Measurements from ENCODE around the gene NCKAP1.
"Not testable (repeated sequence)": the region's sequence is repeated elsewhere in the genome, so short reads cannot be mapped to it uniquely, and the experiment has no call there.

Gene NCKAP1

DNA sequence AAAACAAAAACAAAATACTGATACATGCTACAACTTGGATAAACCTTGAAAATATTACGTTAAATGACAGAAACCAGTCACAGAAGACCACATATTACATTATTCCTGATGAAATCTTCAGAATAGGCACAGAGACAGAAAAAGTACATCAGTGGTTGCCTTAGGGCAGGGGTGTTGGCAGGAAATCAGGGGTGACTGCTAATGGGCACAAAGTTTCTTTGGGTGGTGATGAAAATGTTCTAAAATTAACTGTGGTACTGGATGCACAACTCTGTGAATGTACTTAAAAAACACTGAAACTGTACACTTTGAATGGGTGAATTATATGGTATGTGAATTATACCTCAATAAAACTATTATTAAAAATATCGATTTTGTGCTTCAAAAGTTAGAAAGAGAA, 16.6 kb downstream of the NCKAP1 start:
- POLR2A ChIA-PET, result no interaction called here
- Histone ChIP-seq H3K36me3 (ENCODE audit: control insufficient read depth in 4 of 4, insufficient read depth in 4 of 4, low read length in 3 of 4) (no peaks in the 10 kb centered on the region), H3K27me3 (replicated peaks in 2 of 5; ENCODE audit: control insufficient read depth in 4 of 5, insufficient read depth in 5 of 5, low read length in 4 of 5) (peaks cover 0 to 11% (median 3%) of the 10 kb centered on the region in 5 experiments), H3K4me3 (ENCODE audit: control insufficient read depth in 1 of 7, extremely low read depth in 1 of 7, insufficient read depth in 4 of 7, low read depth in 2 of 7, low read length in 6 of 7) (no peak overlapping the region), H3K9me3 (ENCODE audit: control extremely low read depth in 1 of 5, control insufficient read depth in 4 of 5, insufficient read depth in 2 of 5, low read depth in 1 of 5, low read length in 4 of 5) (peaks cover 0 to 1% (median 0%) of the 10 kb centered on the region in 5 experiments), H3K4me1 (ENCODE audit: control extremely low read depth in 1 of 4, control insufficient read depth in 4 of 4, insufficient read depth in 4 of 4, low read length in 3 of 4) (no peaks in the 10 kb centered on the region), H3K27ac (ENCODE audit: insufficient read depth in 1 of 2, low read depth in 1 of 2, low read length in 2 of 2, poor library complexity in 1 of 2, severe bottlenecking in 2 of 2) (no peak overlapping the region)
- CTCF ChIA-PET, result no interaction called here
- no peak for DNase-seq
- WGBS (ENCODE audit: insufficient coverage), result no CpG with 5 or more reads among the region's 2 CpGs

- H3K36me3 ChIP-seq (ENCODE audit: control insufficient read depth in 4 of 4, insufficient read depth in 4 of 4, low read length in 3 of 4), result no peaks in the 10 kb centered on the region
- no peak for DNase-seq
- ChIA-PET POLR2A (no interaction called here), CTCF (no interaction called here)
- H3K4me3 ChIP-seq (ENCODE audit: control insufficient read depth in 1 of 7, extremely low read depth in 1 of 7, insufficient read depth in 4 of 7, low read depth in 2 of 7, low read length in 6 of 7), result no peak overlapping the region
- no peaks in the 10 kb centered on the region for H3K4me1 ChIP-seq (ENCODE audit: control extremely low read depth in 1 of 4, control insufficient read depth in 4 of 4, insufficient read depth in 4 of 4, low read length in 3 of 4)
- H3K27ac ChIP-seq (ENCODE audit: insufficient read depth in 1 of 2, low read depth in 1 of 2, low read length in 2 of 2, poor library complexity in 1 of 2, severe bottlenecking in 2 of 2), result no peak overlapping the region
- H3K9me3 ChIP-seq (ENCODE audit: control extremely low read depth in 1 of 5, control insufficient read depth in 4 of 5, insufficient read depth in 2 of 5, low read depth in 1 of 5, low read length in 4 of 5), result peaks cover 0 to 1% (median 0%) of the 10 kb centered on the region in 5 experiments
- WGBS (ENCODE audit: insufficient coverage), result 100% methylated on average over 1 of the region's 1 CpG
- H3K27me3 ChIP-seq (replicated peaks in 2 of 5; ENCODE audit: control insufficient read depth in 4 of 5, insufficient read depth in 5 of 5, low read length in 4 of 5), result peaks cover 0 to 8% (median 0%) of the 10 kb centered on the region in 5 experiments
Observed at GRCh38 chr2:183019718-183020442, 18.4 kb downstream of the NCKAP1 start.

DNA sequence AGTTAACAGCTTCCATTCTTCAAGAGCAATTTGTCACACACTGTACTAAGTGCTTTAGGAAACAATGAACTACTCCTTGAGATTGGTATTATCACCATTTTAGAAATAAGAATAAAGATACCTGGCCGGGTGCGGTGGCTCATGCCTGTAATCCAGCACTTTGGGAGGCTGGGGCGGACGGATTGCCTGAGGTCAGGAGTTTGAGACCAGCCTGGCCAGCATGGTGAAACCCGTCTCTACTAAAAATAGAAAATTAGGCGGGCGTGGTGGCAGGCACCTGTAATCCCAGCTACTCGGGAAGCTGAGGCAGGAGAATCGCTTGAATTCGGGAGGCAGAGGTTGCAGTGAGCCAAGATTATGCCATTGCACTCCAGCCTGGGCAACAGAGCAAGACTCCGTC, 20.4 kb downstream of the NCKAP1 start:
- WGBS (ENCODE audit: insufficient coverage), result 90% methylated on average over 6 of the region's 11 CpGs

GRCh38 chr2:183014005-183014404, 24.3 kb downstream of the NCKAP1 start:
- Histone ChIP-seq H3K36me3 (ENCODE audit: control insufficient read depth in 4 of 4, insufficient read depth in 4 of 4, low read length in 3 of 4) (no peaks in the 10 kb centered on the region), H3K4me1 (ENCODE audit: control extremely low read depth in 1 of 4, control insufficient read depth in 4 of 4, insufficient read depth in 4 of 4, low read length in 3 of 4) (no peaks in the 10 kb centered on the region), H3K9me3 (ENCODE audit: control extremely low read depth in 1 of 5, control insufficient read depth in 4 of 5, insufficient read depth in 2 of 5, low read depth in 1 of 5, low read length in 4 of 5) (no peaks in the 10 kb centered on the region), H3K4me3 (ENCODE audit: control insufficient read depth in 1 of 7, extremely low read depth in 1 of 7, insufficient read depth in 4 of 7, low read depth in 2 of 7, low read length in 6 of 7) (no peak overlapping the region), H3K27ac (ENCODE audit: insufficient read depth in 1 of 2, low read depth in 1 of 2, low read length in 2 of 2, poor library complexity in 1 of 2, severe bottlenecking in 2 of 2) (no peak overlapping the region), H3K27me3 (replicated peaks in 2 of 5; ENCODE audit: control insufficient read depth in 4 of 5, insufficient read depth in 5 of 5, low read length in 4 of 5) (no peaks in the 10 kb centered on the region)
- no peak for DNase-seq
- WGBS (ENCODE audit: insufficient coverage), result no CpG with 5 or more reads among the region's 2 CpGs
- ChIA-PET POLR2A (no interaction called here), CTCF (interaction anchor here (1.0 kb wide), 1 partner anchor 28 kb away, joined by 3 read pairs; no protein-coding TSS in a partner anchor)

More for the DNA sequence above, 20.4 kb downstream of the NCKAP1 start:
- POLR2A ChIA-PET; H3K9me3 ChIP-seq (ENCODE audit: control extremely low read depth in 1 of 5, control insufficient read depth in 4 of 5, insufficient read depth in 2 of 5, low read depth in 1 of 5, low read length in 4 of 5); H3K4me3 ChIP-seq (ENCODE audit: control insufficient read depth in 1 of 7, extremely low read depth in 1 of 7, insufficient read depth in 4 of 7, low read depth in 2 of 7, low read length in 6 of 7); H3K27me3 ChIP-seq (replicated peaks in 2 of 5; ENCODE audit: control insufficient read depth in 4 of 5, insufficient read depth in 5 of 5, low read length in 4 of 5); H3K4me1 ChIP-seq (ENCODE audit: control extremely low read depth in 1 of 4, control insufficient read depth in 4 of 4, insufficient read depth in 4 of 4, low read length in 3 of 4); H3K27ac ChIP-seq (ENCODE audit: insufficient read depth in 1 of 2, low read depth in 1 of 2, low read length in 2 of 2, poor library complexity in 1 of 2, severe bottlenecking in 2 of 2); H3K36me3 ChIP-seq (ENCODE audit: control insufficient read depth in 4 of 4, insufficient read depth in 4 of 4, low read length in 3 of 4); DNase-seq; CTCF ChIA-PET: not testable (repeated sequence)

DNA sequence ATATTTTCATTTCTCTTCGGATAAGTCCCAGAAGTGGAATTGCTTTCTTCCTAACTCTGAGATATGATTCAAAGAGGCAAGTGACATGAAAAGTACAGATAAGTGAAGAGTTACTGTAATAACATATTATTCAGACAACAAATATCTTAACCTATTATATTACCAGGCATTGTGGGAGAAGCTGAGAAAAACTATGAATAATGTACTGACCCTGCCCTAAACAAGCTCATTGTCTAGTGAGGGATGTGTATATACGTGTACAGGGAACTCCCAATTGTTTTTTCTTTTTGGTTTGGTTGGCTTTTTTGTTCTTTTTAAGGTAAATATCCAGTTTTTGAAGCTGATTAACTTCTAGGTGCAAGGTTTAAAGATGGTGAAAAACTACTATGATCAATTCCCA, 26.5 kb downstream of the NCKAP1 start:
- Histone ChIP-seq H3K4me1 (ENCODE audit: control extremely low read depth in 1 of 4, control insufficient read depth in 4 of 4, insufficient read depth in 4 of 4, low read length in 3 of 4) (no peaks in the 10 kb centered on the region), H3K36me3 (ENCODE audit: control insufficient read depth in 4 of 4, insufficient read depth in 4 of 4, low read length in 3 of 4) (no peaks in the 10 kb centered on the region), H3K27me3 (replicated peaks in 2 of 5; ENCODE audit: control insufficient read depth in 4 of 5, insufficient read depth in 5 of 5, low read length in 4 of 5) (no peaks in the 10 kb centered on the region), H3K27ac (ENCODE audit: insufficient read depth in 1 of 2, low read depth in 1 of 2, low read length in 2 of 2, poor library complexity in 1 of 2, severe bottlenecking in 2 of 2) (no peak overlapping the region), H3K4me3 (ENCODE audit: control insufficient read depth in 1 of 7, extremely low read depth in 1 of 7, insufficient read depth in 4 of 7, low read depth in 2 of 7, low read length in 6 of 7) (no peak overlapping the region), H3K9me3 (ENCODE audit: control extremely low read depth in 1 of 5, control insufficient read depth in 4 of 5, insufficient read depth in 2 of 5, low read depth in 1 of 5, low read length in 4 of 5) (no peaks in the 10 kb centered on the region)
- CTCF ChIA-PET, result no interaction called here
- WGBS (ENCODE audit: insufficient coverage), result 100% methylated on average over 1 of the region's 2 CpGs
- POLR2A ChIA-PET, result no interaction called here
- DNase-seq, result no peak

DNA sequence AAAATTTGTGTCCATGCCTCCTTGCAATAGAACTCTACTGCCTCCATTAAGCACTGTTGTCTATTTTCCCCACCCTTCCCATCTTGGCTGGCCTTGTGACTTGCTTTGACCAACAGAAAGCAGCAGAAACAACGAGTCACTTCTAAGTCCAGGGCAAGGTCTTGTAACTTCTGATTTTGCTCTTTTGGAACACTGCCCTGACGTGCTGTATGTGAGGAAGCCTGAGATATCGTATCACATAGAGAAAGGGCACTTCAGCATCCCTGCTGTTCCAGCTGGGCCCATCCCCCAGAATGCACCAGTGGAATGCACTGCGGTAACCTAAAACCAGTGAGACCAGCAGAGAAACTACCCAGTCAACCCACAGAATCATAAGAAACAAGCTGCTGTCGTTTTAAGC, 28.1 kb downstream of the NCKAP1 start:
- CTCF ChIA-PET, result no interaction called here
- WGBS (ENCODE audit: insufficient coverage), result 92% methylated on average over 3 of the region's 5 CpGs
- H3K36me3 ChIP-seq (ENCODE audit: control insufficient read depth in 4 of 4, insufficient read depth in 4 of 4, low read length in 3 of 4), result no peaks in the 10 kb centered on the region
- POLR2A ChIA-PET, result no interaction called here
- no peak overlapping the region for H3K27ac ChIP-seq (ENCODE audit: insufficient read depth in 1 of 2, low read depth in 1 of 2, low read length in 2 of 2, poor library complexity in 1 of 2, severe bottlenecking in 2 of 2)
- H3K4me3 ChIP-seq (ENCODE audit: control insufficient read depth in 1 of 7, extremely low read depth in 1 of 7, insufficient read depth in 4 of 7, low read depth in 2 of 7, low read length in 6 of 7), result no peak overlapping the region
- H3K27me3 ChIP-seq (replicated peaks in 2 of 5; ENCODE audit: control insufficient read depth in 4 of 5, insufficient read depth in 5 of 5, low read length in 4 of 5), result no peaks in the 10 kb centered on the region
- no peaks in the 10 kb centered on the region for H3K9me3 ChIP-seq (ENCODE audit: control extremely low read depth in 1 of 5, control insufficient read depth in 4 of 5, insufficient read depth in 2 of 5, low read depth in 1 of 5, low read length in 4 of 5)
- H3K4me1 ChIP-seq (ENCODE audit: control extremely low read depth in 1 of 4, control insufficient read depth in 4 of 4, insufficient read depth in 4 of 4, low read length in 3 of 4), result no peaks in the 10 kb centered on the region
- DNase-seq, result no peak

DNA sequence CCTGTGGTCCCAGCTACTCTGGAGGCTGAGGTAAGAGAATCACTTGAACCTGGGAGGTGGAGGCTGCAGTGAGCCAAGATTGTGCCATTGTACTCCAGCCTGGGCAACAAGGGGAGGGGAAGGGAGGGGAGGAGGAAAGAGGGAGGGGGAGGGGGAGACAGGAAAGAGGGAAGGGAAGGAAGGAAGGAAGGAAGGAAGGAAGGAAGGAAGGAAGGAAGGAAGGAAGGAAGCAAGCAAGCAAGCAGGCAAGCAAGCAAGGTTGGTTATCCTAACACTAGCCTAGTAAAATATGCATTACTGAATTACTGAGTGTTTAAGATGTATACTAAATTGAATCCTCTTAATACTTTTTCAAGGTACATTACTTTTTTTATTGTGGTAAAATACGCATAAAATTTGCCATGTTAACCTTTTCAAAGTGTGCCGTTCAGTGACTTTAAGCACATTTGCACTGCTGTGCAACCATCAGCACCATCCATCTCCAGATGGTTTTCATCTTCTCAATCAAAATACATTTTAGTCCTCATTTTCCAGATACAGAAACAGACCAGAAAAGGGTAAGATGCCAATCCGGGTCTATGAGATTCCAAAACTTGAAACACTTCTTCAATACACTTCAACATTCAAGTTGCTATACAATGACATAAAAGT, 28.9 kb downstream of the NCKAP1 start:
- Histone ChIP-seq H3K9me3 (ENCODE audit: control extremely low read depth in 1 of 5, control insufficient read depth in 4 of 5, insufficient read depth in 2 of 5, low read depth in 1 of 5, low read length in 4 of 5) (no peaks in the 10 kb centered on the region), H3K36me3 (ENCODE audit: control insufficient read depth in 4 of 4, insufficient read depth in 4 of 4, low read length in 3 of 4) (no peaks in the 10 kb centered on the region), H3K4me3 (ENCODE audit: control insufficient read depth in 1 of 7, extremely low read depth in 1 of 7, insufficient read depth in 4 of 7, low read depth in 2 of 7, low read length in 6 of 7) (no peak overlapping the region), H3K27me3 (replicated peaks in 2 of 5; ENCODE audit: control insufficient read depth in 4 of 5, insufficient read depth in 5 of 5, low read length in 4 of 5) (no peaks in the 10 kb centered on the region), H3K27ac (ENCODE audit: insufficient read depth in 1 of 2, low read depth in 1 of 2, low read length in 2 of 2, poor library complexity in 1 of 2, severe bottlenecking in 2 of 2) (no peak overlapping the region), H3K4me1 (ENCODE audit: control extremely low read depth in 1 of 4, control insufficient read depth in 4 of 4, insufficient read depth in 4 of 4, low read length in 3 of 4) (no peaks in the 10 kb centered on the region)
- whole genome bisulfite sequencing (ENCODE audit: insufficient coverage), result 96% methylated on average over 3 of the region's 3 CpGs
- no peak for DNase-seq
- ChIA-PET CTCF (no interaction called here), POLR2A (no interaction called here)
